ENCODE results near the gene PLA2G4B.

The PLA2G4B gene, protein sequence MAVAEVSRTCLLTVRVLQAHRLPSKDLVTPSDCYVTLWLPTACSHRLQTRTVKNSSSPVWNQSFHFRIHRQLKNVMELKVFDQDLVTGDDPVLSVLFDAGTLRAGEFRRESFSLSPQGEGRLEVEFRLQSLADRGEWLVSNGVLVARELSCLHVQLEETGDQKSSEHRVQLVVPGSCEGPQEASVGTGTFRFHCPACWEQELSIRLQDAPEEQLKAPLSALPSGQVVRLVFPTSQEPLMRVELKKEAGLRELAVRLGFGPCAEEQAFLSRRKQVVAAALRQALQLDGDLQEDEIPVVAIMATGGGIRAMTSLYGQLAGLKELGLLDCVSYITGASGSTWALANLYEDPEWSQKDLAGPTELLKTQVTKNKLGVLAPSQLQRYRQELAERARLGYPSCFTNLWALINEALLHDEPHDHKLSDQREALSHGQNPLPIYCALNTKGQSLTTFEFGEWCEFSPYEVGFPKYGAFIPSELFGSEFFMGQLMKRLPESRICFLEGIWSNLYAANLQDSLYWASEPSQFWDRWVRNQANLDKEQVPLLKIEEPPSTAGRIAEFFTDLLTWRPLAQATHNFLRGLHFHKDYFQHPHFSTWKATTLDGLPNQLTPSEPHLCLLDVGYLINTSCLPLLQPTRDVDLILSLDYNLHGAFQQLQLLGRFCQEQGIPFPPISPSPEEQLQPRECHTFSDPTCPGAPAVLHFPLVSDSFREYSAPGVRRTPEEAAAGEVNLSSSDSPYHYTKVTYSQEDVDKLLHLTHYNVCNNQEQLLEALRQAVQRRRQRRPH

GRCh38 chr15:41838400-41838897 is at the start of gene PLA2G4B:
Gene PLA2G4B (plus strand): TSS chr15:41838847. CDS start chr15:41838914, 67 bp downstream.
- no peak within 1 kb of the TSS for H3K4me3 ChIP-seq (ENCODE audit: insufficient read length, low read depth)
- peaks cover 20% of the 10 kb centered on the region for H3K36me3 ChIP-seq (ENCODE audit: insufficient read depth, insufficient read length, low read length)
- H3K9me3 ChIP-seq (ENCODE audit: insufficient read depth, low read length) = no peaks in the 10 kb centered on the region
- no peak within 1 kb of the TSS for H3K9ac ChIP-seq (ENCODE audit: insufficient read length, low read depth)
- no peaks in the 10 kb centered on the region for H3K27me3 ChIP-seq (ENCODE audit: insufficient read depth, insufficient read length)
- DNase-seq (ENCODE audit: low read depth, low spot score) = no peak
- TF ChIP-seq SUZ12 (IDR thresholded peaks at IDR 0.05; ENCODE audit: extremely low read depth, insufficient read depth, insufficient read length) (no peak), YY1 (IDR thresholded peaks at IDR 0.05; ENCODE audit: insufficient read depth, insufficient read length) (no peak), ZNF274 (IDR thresholded peaks at IDR 0.05; ENCODE audit: low read depth, low read length) (no peak)
- H3K4me1 ChIP-seq (ENCODE audit: insufficient read depth, insufficient read length) = peaks cover 8% of the 10 kb centered on the region

- Histone ChIP-seq H3K9ac (ENCODE audit: insufficient read length, low read depth) (peak overlapping the region; percentile 32), H3K27me3 (ENCODE audit: insufficient read depth, insufficient read length) (no peaks in the 10 kb centered on the region), H3K36me3 (ENCODE audit: insufficient read depth, insufficient read length, low read length) (no peaks in the 10 kb centered on the region), H3K4me3 (ENCODE audit: insufficient read length, low read depth) (no peak overlapping the region), H3K9me3 (ENCODE audit: insufficient read depth, low read length) (no peaks in the 10 kb centered on the region), H3K4me1 (ENCODE audit: insufficient read depth, insufficient read length) (peaks cover 10% of the 10 kb centered on the region)
- TF ChIP-seq SUZ12 (IDR thresholded peaks at IDR 0.05; ENCODE audit: extremely low read depth, insufficient read depth, insufficient read length) (no peak), YY1 (IDR thresholded peaks at IDR 0.05; ENCODE audit: insufficient read depth, insufficient read length) (no peak), ZNF274 (IDR thresholded peaks at IDR 0.05; ENCODE audit: low read depth, low read length) (no peak)
- DNase-seq (ENCODE audit: low read depth, low spot score) = no peak
Observed at GRCh38 chr15:41789236-41789635, 49.4 kb upstream of the PLA2G4B start.

DNA sequence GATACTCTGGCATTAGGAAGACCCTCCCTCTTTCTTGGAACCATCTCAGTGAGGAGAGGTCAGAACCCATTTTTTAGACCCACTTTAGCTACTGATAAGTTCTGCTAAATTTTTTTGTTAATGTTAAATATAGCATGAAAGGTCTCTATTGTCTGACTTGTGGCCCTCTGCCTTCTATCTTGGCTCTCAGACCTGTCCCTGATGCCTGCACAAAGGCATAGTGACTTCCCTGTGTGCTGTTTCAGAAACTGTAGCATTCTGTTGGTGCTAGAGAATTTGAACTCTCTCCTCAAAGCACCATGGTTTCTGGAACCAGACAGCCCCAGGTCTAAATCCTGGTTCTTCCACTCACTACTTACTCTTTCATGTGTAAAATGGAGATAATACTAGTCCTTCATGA is 49.0 kb upstream of the PLA2G4B start:
- Histone ChIP-seq H3K4me1 (ENCODE audit: insufficient read depth, insufficient read length) (peaks cover 10% of the 10 kb centered on the region), H3K9me3 (ENCODE audit: insufficient read depth, low read length) (no peaks in the 10 kb centered on the region), H3K36me3 (ENCODE audit: insufficient read depth, insufficient read length, low read length) (no peaks in the 10 kb centered on the region), H3K4me3 (ENCODE audit: insufficient read length, low read depth) (no peak overlapping the region), H3K9ac (ENCODE audit: insufficient read length, low read depth) (no peak overlapping the region), H3K27me3 (ENCODE audit: insufficient read depth, insufficient read length) (no peaks in the 10 kb centered on the region)
- DNase-seq (ENCODE audit: low read depth, low spot score) = no peak
- TF ChIP-seq ZNF274 (IDR thresholded peaks at IDR 0.05; ENCODE audit: low read depth, low read length) (no peak), YY1 (IDR thresholded peaks at IDR 0.05; ENCODE audit: insufficient read depth, insufficient read length) (no peak), SUZ12 (IDR thresholded peaks at IDR 0.05; ENCODE audit: extremely low read depth, insufficient read depth, insufficient read length) (no peak)

- DNase-seq (ENCODE audit: low read depth, low spot score) = no peak
- TF ChIP-seq ZNF274 (IDR thresholded peaks at IDR 0.05; ENCODE audit: low read depth, low read length) (no peak), YY1 (IDR thresholded peaks at IDR 0.05; ENCODE audit: insufficient read depth, insufficient read length) (no peak), SUZ12 (IDR thresholded peaks at IDR 0.05; ENCODE audit: extremely low read depth, insufficient read depth, insufficient read length) (no peak)
- Histone ChIP-seq H3K36me3 (ENCODE audit: insufficient read depth, insufficient read length, low read length) (no peaks in the 10 kb centered on the region), H3K9me3 (ENCODE audit: insufficient read depth, low read length) (no peaks in the 10 kb centered on the region), H3K27me3 (ENCODE audit: insufficient read depth, insufficient read length) (no peaks in the 10 kb centered on the region), H3K9ac (ENCODE audit: insufficient read length, low read depth) (no peak overlapping the region), H3K4me1 (ENCODE audit: insufficient read depth, insufficient read length) (peaks cover 10% of the 10 kb centered on the region), H3K4me3 (ENCODE audit: insufficient read length, low read depth) (no peak overlapping the region)
Observed at GRCh38 chr15:41790169-41790568, 48.5 kb upstream of the PLA2G4B start.

- TF ChIP-seq SUZ12 (IDR thresholded peaks at IDR 0.05; ENCODE audit: extremely low read depth, insufficient read depth, insufficient read length) (no peak), YY1 (IDR thresholded peaks at IDR 0.05; ENCODE audit: insufficient read depth, insufficient read length) (no peak), ZNF274 (IDR thresholded peaks at IDR 0.05; ENCODE audit: low read depth, low read length) (no peak)
- no peaks in the 10 kb centered on the region for H3K36me3 ChIP-seq (ENCODE audit: insufficient read depth, insufficient read length, low read length)
- no peak overlapping the region for H3K9ac ChIP-seq (ENCODE audit: insufficient read length, low read depth)
- H3K4me3 ChIP-seq (ENCODE audit: insufficient read length, low read depth) = no peak overlapping the region
- no peaks in the 10 kb centered on the region for H3K27me3 ChIP-seq (ENCODE audit: insufficient read depth, insufficient read length)
- H3K4me1 ChIP-seq (ENCODE audit: insufficient read depth, insufficient read length) = peaks cover 10% of the 10 kb centered on the region
- no peaks in the 10 kb centered on the region for H3K9me3 ChIP-seq (ENCODE audit: insufficient read depth, low read length)
- no peak for DNase-seq (ENCODE audit: low read depth, low spot score)
Observed at GRCh38 chr15:41790756-41791546, 47.7 kb upstream of the PLA2G4B start.

GRCh38 chr15:41791547-41791937 is 47.1 kb upstream of the PLA2G4B start:
- H3K27me3 ChIP-seq (ENCODE audit: insufficient read depth, insufficient read length) = no peaks in the 10 kb centered on the region
- no peak overlapping the region for H3K4me3 ChIP-seq (ENCODE audit: insufficient read length, low read depth)
- no peak for DNase-seq (ENCODE audit: low read depth, low spot score)
- no peak for TF ChIP-seq YY1 (IDR thresholded peaks at IDR 0.05; ENCODE audit: insufficient read depth, insufficient read length)
- TF ChIP-seq SUZ12 (IDR thresholded peaks at IDR 0.05; ENCODE audit: extremely low read depth, insufficient read depth, insufficient read length) = no peak
- TF ChIP-seq ZNF274 (IDR thresholded peaks at IDR 0.05; ENCODE audit: low read depth, low read length) = no peak
- H3K9me3 ChIP-seq (ENCODE audit: insufficient read depth, low read length) = no peaks in the 10 kb centered on the region
- H3K9ac ChIP-seq (ENCODE audit: insufficient read length, low read depth) = no peak overlapping the region
- H3K4me1 ChIP-seq (ENCODE audit: insufficient read depth, insufficient read length) = peaks cover 10% of the 10 kb centered on the region
- no peaks in the 10 kb centered on the region for H3K36me3 ChIP-seq (ENCODE audit: insufficient read depth, insufficient read length, low read length)
